SK-N-SH treated with all-trans-retinoic acid at 6 μM for 48 hours (cell line): ENCODE data around the gene PHF3.

Source experiments
- ARNTL ChIP-seq: fragments of 450-650 bp; formaldehyde crosslinking; IDR thresholded peaks from 2 replicates; pipeline ENCODE4 v1.5.0; 2020; ENCODE audit warnings: low read depth, mild to moderate bottlenecking, moderate library complexity, borderline replicate concordance
- CREB5 ChIP-seq: fragments of 250-450 bp; sonication (Bioruptor Pico); IDR thresholded peaks from 2 replicates; pipeline ENCODE4 v1.5.1; 2020; ENCODE audit warnings: low read depth, mild to moderate bottlenecking, moderate library complexity
- ESRRG ChIP-seq: fragments of 250-450 bp; sonication (Bioruptor Pico); IDR thresholded peaks from 2 replicates; pipeline ENCODE4 v1.6.1; 2021; ENCODE audit warnings: mild to moderate bottlenecking
- GLIS3 ChIP-seq: fragments of 250-450 bp; sonication (Bioruptor Pico); IDR thresholded peaks from 2 replicates; pipeline ENCODE4 v1.5.0; 2020; ENCODE audit warnings: mild to moderate bottlenecking, moderate library complexity
- OSR1 ChIP-seq: fragments of 250-450 bp; sonication (Bioruptor Pico); IDR thresholded peaks from 2 replicates; pipeline ENCODE4 v1.8.0; 2022; ENCODE audit warnings: moderate library complexity, mild to moderate bottlenecking, inconsistent platforms
- PATZ1 ChIP-seq: fragments of 250-450 bp; sonication (Bioruptor Pico); IDR thresholded peaks from 2 replicates; pipeline ENCODE4 v1.8.0; 2020; ENCODE audit warnings: mild to moderate bottlenecking, moderate library complexity, borderline replicate concordance
- POU6F1 ChIP-seq: fragments of 250-450 bp; sonication (Bioruptor Pico); IDR thresholded peaks from 2 replicates; pipeline ENCODE4 v1.8.0; 2021; ENCODE audit warnings: low read depth, mild to moderate bottlenecking, moderate library complexity, borderline replicate concordance
- ZFP3 ChIP-seq: fragments of 250-450 bp; sonication (Bioruptor Pico); IDR thresholded peaks from 2 replicates; pipeline ENCODE4 v1.5.0; 2020; ENCODE audit warnings: mild to moderate bottlenecking, moderate library complexity
- ZFP30 ChIP-seq: fragments of 450-650 bp; formaldehyde crosslinking; IDR thresholded peaks from 2 replicates; pipeline ENCODE4 v1.5.0; 2022; ENCODE audit warnings: mild to moderate bottlenecking, moderate library complexity
- ZNF70 ChIP-seq: fragments of 450-650 bp; formaldehyde crosslinking; IDR thresholded peaks from 2 replicates; pipeline ENCODE4 v1.5.0; 2020; ENCODE audit warnings: mild to moderate bottlenecking, moderate library complexity
- TF ChIP-seq, protein P1 (sequence below): fragments of 250-450 bp; sonication (Bioruptor Pico); IDR thresholded peaks from 2 replicates; pipeline ENCODE4 v1.5.1; 2021; ENCODE audit warnings: mild to moderate bottlenecking, moderate library complexity

GRCh38 chr6:63740709-63741108 is 105.1 kb downstream of the PHF3 start:
- TF ChIP-seq GLIS3 (CRISPR knock-in tag) (no peak), ZFP30 (CRISPR knock-in tag) (no peak), ARNTL (no peak), ZFP3 (no peak), PATZ1 (CRISPR knock-in tag) (peak; percentile 86; the same call in 1 of the 2 replicates), ESRRG (no peak), POU6F1 (CRISPR knock-in tag) (no peak), OSR1 (CRISPR knock-in tag) (no peak), CREB5 (CRISPR knock-in tag) (no peak), ZNF70 (no peak)
- TF ChIP-seq, protein P1, sequence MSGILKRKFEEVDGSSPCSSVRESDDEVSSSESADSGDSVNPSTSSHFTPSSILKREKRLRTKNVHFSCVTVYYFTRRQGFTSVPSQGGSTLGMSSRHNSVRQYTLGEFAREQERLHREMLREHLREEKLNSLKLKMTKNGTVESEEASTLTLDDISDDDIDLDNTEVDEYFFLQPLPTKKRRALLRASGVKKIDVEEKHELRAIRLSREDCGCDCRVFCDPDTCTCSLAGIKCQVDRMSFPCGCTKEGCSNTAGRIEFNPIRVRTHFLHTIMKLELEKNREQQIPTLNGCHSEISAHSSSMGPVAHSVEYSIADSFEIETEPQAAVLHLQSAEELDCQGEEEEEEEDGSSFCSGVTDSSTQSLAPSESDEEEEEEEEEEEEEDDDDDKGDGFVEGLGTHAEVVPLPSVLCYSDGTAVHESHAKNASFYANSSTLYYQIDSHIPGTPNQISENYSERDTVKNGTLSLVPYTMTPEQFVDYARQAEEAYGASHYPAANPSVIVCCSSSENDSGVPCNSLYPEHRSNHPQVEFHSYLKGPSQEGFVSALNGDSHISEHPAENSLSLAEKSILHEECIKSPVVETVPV (CRISPR knock-in tag) = no peak; the same call in 1 of the 2 replicates
